ENCODE measurements around the gene SLC2A10. TPM values are rescaled to one million over a fixed set of nuclear protein-coding genes. Genes with fewer than 3 reads are reported as not detected.

The SLC2A10 gene
- total and polyA plus RNA-seq, 7 donors: 0.40 to 1.7 (median 1.0) TPM

GRCh38 chr20:46746956-46747526 lies 37.6 kb downstream of the SLC2A10 start:
- DNase-seq (no peak), ATAC-seq (no peak)
- no peak overlapping the region for H3K27ac ChIP-seq
- peaks cover 0 to 43% (median 2%) of the 10 kb centered on the region in 3 donors for H3K27me3 ChIP-seq (ENCODE audit: insufficient read depth in 3 of 3, low read length in 2 of 3)
- H3K4me1 ChIP-seq: no peaks in the 10 kb centered on the region
- no peaks in the 10 kb centered on the region for H3K36me3 ChIP-seq (ENCODE audit: insufficient read depth in 1 of 2, low read depth in 1 of 2)
- TF ChIP-seq CTCF (IDR thresholded peaks at IDR 0.05): no peak
- intact Hi-C loops (cut with DNase I): no loop called here
- H3K9me3 ChIP-seq: no peaks in the 10 kb centered on the region
- WGBS, 3 donors: 55 to 57% (median 57%) methylated on average over 7 of the region's 7 CpGs
- H3K4me3 ChIP-seq: no peak overlapping the region

- peaks cover 0 to 30% (median 2%) of the 10 kb centered on the region in 3 donors for H3K27me3 ChIP-seq (ENCODE audit: insufficient read depth in 3 of 3, low read length in 2 of 3)
- ATAC-seq (no peak), DNase-seq (no peak)
- H3K27ac ChIP-seq: no peak overlapping the region
- no peaks in the 10 kb centered on the region for H3K9me3 ChIP-seq
- no peaks in the 10 kb centered on the region for H3K4me1 ChIP-seq
- no peak overlapping the region for H3K4me3 ChIP-seq
- intact Hi-C loops (cut with DNase I): no loop called here
- no peaks in the 10 kb centered on the region for H3K36me3 ChIP-seq (ENCODE audit: insufficient read depth in 1 of 2, low read depth in 1 of 2)
- 72 to 82% (median 73%) methylated on average over 3 of the region's 3 CpGs for WGBS, 3 donors
- no peak for TF ChIP-seq CTCF (IDR thresholded peaks at IDR 0.05)
Measured at GRCh38 chr20:46749147-46749546, 39.7 kb downstream of the SLC2A10 start.

- no peak for ATAC-seq
- Histone ChIP-seq H3K4me1 (no peaks in the 10 kb centered on the region), H3K9me3 (no peaks in the 10 kb centered on the region), H3K36me3 (ENCODE audit: insufficient read depth in 1 of 2, low read depth in 1 of 2) (no peaks in the 10 kb centered on the region), H3K4me3 (no peak overlapping the region), H3K27ac (no peak overlapping the region), H3K27me3 (ENCODE audit: insufficient read depth in 3 of 3, low read length in 2 of 3) (peaks cover 0 to 15% (median 0%) of the 10 kb centered on the region in 3 donors)
- 47 to 55% (median 50%) methylated on average over 9 of the region's 9 CpGs for WGBS, 3 donors
- no peak for DNase-seq
- no peak for TF ChIP-seq CTCF (IDR thresholded peaks at IDR 0.05)
- intact Hi-C loops (cut with DNase I): no loop called here
Measured at GRCh38 chr20:46751856-46752255, 42.4 kb downstream of the SLC2A10 start.

DNA sequence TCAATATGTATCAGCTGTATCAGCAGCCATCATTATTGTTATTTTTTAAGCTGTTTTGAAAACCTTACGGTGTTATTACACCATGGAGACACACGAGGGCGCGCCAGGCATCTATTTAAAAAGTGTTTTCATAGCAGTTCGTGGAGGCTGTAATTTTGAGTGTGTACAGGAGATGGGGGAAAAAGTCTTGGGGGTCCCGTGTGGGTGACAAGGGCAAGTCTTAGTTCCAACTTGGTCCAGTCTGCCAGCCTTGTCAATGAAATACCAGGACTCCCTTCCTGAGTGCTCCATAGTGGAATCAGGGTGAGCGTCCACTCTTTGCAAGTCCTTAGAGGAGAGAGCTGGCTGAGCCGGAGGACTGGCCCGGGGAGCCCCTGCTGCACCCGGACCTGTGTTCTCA lies 43.3 kb downstream of the SLC2A10 start:
- TF ChIP-seq CTCF (IDR thresholded peaks at IDR 0.05): peak; percentile 53
- Histone ChIP-seq H3K27ac (no peak overlapping the region), H3K4me1 (no peaks in the 10 kb centered on the region), H3K36me3 (ENCODE audit: insufficient read depth in 1 of 2, low read depth in 1 of 2) (no peaks in the 10 kb centered on the region), H3K27me3 (ENCODE audit: insufficient read depth in 3 of 3, low read length in 2 of 3) (peaks cover 0 to 10% (median 0%) of the 10 kb centered on the region in 3 donors), H3K4me3 (no peak overlapping the region), H3K9me3 (no peaks in the 10 kb centered on the region)
- DNase-seq (peak; percentile 34 to 74), ATAC-seq (no peak)
- WGBS, 3 donors: 10 to 15% (median 14%) methylated on average over 10 of the region's 10 CpGs
- intact Hi-C loops (cut with DNase I): no loop called here
